A673 (cell line): ENCODE results near the gene MRRF. TPM values are rescaled to one million over a fixed set of nuclear protein-coding genes. Genes with fewer than 3 reads are reported as not detected.

Experiments used
- BruUV-seq: library from RNA; stranded (reverse); fragments of 400-500 nt; replicated peaks from 2 replicates; lab custom pipeline; 2021; lab: Mats Ljungman, UMichigan
- CTCF ChIA-PET: fragments of 300-600 bp; sonication (Branson Sonifier 250); formaldehyde crosslinking; loops from one replicate; lab custom pipeline; 2022; ENCODE audit warnings: antibody characterized with exemption; lab: Charles Lee
- POLR2A ChIA-PET: fragments of 300-600 bp; sonication (Branson Sonifier 250); formaldehyde crosslinking; loops from one replicate; lab custom pipeline; 2022; ENCODE audit warnings: antibody characterized with exemption; ENCODE audit not compliant: low non-redundant PET; lab: Charles Lee
- DNase-seq: peaks from one replicate; pipeline ENCODE4 v3.0.0-alpha.2; 2015; ENCODE audit warnings: low spot score
- H3K27ac ChIP-seq: fragments of 200-600 bp; sonication (generic); 2 replicates; pipeline ENCODE4 v1.5.1; 2016; ENCODE audit warnings: mixed run types, low read depth, mild to moderate bottlenecking, mixed read lengths, antibody characterized with exemption, low read length; ENCODE audit not compliant: poor library complexity, severe bottlenecking
- H3K27me3 ChIP-seq: fragments of 200-600 bp; sonication (generic); replicated peaks from 2 replicates; pipeline ENCODE4 v1.6.1; 2017; ENCODE audit warnings: mixed run types, low read depth, mild to moderate bottlenecking, mixed read lengths, antibody characterized with exemption, low read length; ENCODE audit not compliant: insufficient read depth, poor library complexity
- H3K36me3 ChIP-seq: fragments of 200-600 bp; sonication (generic); 2 replicates; pipeline ENCODE4 v1.6.1; 2016; ENCODE audit warnings: mixed run types, mild to moderate bottlenecking, mixed read lengths, antibody characterized with exemption, low read length; ENCODE audit not compliant: insufficient read depth, poor library complexity, severe bottlenecking
- H3K4me1 ChIP-seq: fragments of 200-600 bp; sonication (generic); 2 replicates; pipeline ENCODE4 v1.6.1; 2017; ENCODE audit warnings: mixed run types, mild to moderate bottlenecking, mixed read lengths, antibody characterized with exemption, low read length; ENCODE audit not compliant: insufficient read depth, poor library complexity, severe bottlenecking
- H3K4me3 ChIP-seq: fragments of 200-600 bp; sonication (generic); 2 replicates; pipeline ENCODE4 v1.5.1; 2016; ENCODE audit warnings: low read depth, mixed run types, mild to moderate bottlenecking, mixed read lengths, low read length; ENCODE audit not compliant: poor library complexity, severe bottlenecking
- H3K9me3 ChIP-seq: fragments of 200-600 bp; sonication (generic); 2 replicates; pipeline ENCODE4 v1.6.1; 2016; ENCODE audit warnings: mixed run types, low read depth, mild to moderate bottlenecking, mixed read lengths, antibody characterized with exemption, low read length; ENCODE audit not compliant: poor library complexity, severe bottlenecking
- EZH2 ChIP-seq: fragments of 200-600 bp; sonication (generic); IDR thresholded peaks from 2 replicates; pipeline ENCODE4 v1.6.1; 2017; ENCODE audit warnings: borderline replicate concordance, low read depth, mild to moderate bottlenecking, mixed read lengths, antibody characterized with exemption, low read length; ENCODE audit not compliant: poor library complexity, severe bottlenecking
- intact Hi-C: fragments of 100-400 bp; cut with micrococcal nuclease; formaldehyde crosslinking; loops from one replicate; pipeline ENCODE4 v1.10.0; 2022; ENCODE audit not compliant: unreplicated experiment
- total RNA-seq: library from RNA; stranded (reverse); gene quantifications from 2 replicates; pipeline ENCODE4 v1.2.3, GENCODE V29; 2021
- TF ChIP-seq, protein P1 (sequence below): fragments of 300-800, 200-600 bp; sonication (generic); conservative IDR thresholded peaks from 2 replicates; pipeline ENCODE4 v1.5.1; 2017; ENCODE audit warnings: low read depth, mild to moderate bottlenecking, antibody characterized with exemption, low read length, moderate library complexity, mixed read lengths

Gene MRRF
- total RNA-seq, 1 experiment from 2014 or later, result 44.9 TPM

GRCh38 chr9:122254761-122255160, 9.9 kb upstream of the MRRF start:
- no peak overlapping the region for H3K27ac ChIP-seq
- no peak overlapping the region for H3K4me3 ChIP-seq
- ChIA-PET CTCF (no interaction called here), POLR2A (no interaction called here)
- H3K4me1 ChIP-seq, result no peaks in the 10 kb centered on the region
- intact Hi-C loops, result no loop called here
- H3K27me3 ChIP-seq, result no peaks in the 10 kb centered on the region
- DNase-seq, result no peak
- TF ChIP-seq, protein P1, sequence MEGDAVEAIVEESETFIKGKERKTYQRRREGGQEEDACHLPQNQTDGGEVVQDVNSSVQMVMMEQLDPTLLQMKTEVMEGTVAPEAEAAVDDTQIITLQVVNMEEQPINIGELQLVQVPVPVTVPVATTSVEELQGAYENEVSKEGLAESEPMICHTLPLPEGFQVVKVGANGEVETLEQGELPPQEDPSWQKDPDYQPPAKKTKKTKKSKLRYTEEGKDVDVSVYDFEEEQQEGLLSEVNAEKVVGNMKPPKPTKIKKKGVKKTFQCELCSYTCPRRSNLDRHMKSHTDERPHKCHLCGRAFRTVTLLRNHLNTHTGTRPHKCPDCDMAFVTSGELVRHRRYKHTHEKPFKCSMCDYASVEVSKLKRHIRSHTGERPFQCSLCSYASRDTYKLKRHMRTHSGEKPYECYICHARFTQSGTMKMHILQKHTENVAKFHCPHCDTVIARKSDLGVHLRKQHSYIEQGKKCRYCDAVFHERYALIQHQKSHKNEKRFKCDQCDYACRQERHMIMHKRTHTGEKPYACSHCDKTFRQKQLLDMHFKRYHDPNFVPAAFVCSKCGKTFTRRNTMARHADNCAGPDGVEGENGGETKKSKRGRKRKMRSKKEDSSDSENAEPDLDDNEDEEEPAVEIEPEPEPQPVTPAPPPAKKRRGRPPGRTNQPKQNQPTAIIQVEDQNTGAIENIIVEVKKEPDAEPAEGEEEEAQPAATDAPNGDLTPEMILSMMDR, result no peak
- TF ChIP-seq EZH2, result no peak
- no peaks in the 10 kb centered on the region for H3K9me3 ChIP-seq
- H3K36me3 ChIP-seq, result peaks cover 20% of the 10 kb centered on the region
- no TSS peak for BruUV-seq

- ChIA-PET POLR2A (no interaction called here), CTCF (no interaction called here)
- Histone ChIP-seq H3K9me3 (no peaks in the 10 kb centered on the region), H3K36me3 (peaks cover 26% of the 10 kb centered on the region), H3K27ac (no peak overlapping the region), H3K27me3 (no peaks in the 10 kb centered on the region), H3K4me3 (no peak overlapping the region), H3K4me1 (no peaks in the 10 kb centered on the region)
- BruUV-seq, result no TSS peak
- intact Hi-C loops, result no loop called here
- TF ChIP-seq EZH2, result no peak
- TF ChIP-seq, protein P1, result no peak
- no peak for DNase-seq
Measured at GRCh38 chr9:122256206-122256605, 8.5 kb upstream of the MRRF start.

- TF ChIP-seq, protein P1, result no peak
- TF ChIP-seq EZH2, result no peak
- no peaks in the 10 kb centered on the region for H3K9me3 ChIP-seq
- intact Hi-C loops, result no loop called here
- no TSS peak for BruUV-seq
- peaks cover 12% of the 10 kb centered on the region for H3K4me1 ChIP-seq
- H3K36me3 ChIP-seq, result peaks cover 20% of the 10 kb centered on the region
- H3K27me3 ChIP-seq, result no peaks in the 10 kb centered on the region
- POLR2A ChIA-PET, result interaction anchor here (0.6 kb wide), 1 partner anchor 21 kb away, joined by 6 read pairs; no protein-coding TSS in a partner anchor
- H3K27ac ChIP-seq, result no peak overlapping the region
- no peak overlapping the region for H3K4me3 ChIP-seq
- CTCF ChIA-PET, result no interaction called here
- no peak for DNase-seq
Measured at GRCh38 chr9:122258886-122259415, 5.7 kb upstream of the MRRF start.
